GM20000 (cell line): ENCODE data around the gene CELF1.

Experiments used
- DNase-seq: peaks from one replicate; pipeline ENCODE4 v3.0.0; 2012; ENCODE audit warnings: low spot score
- CTCF ChIP-seq: IDR thresholded peaks from 2 replicates; pipeline ENCODE4 v1.5.1; 2012; ENCODE audit warnings: mild to moderate bottlenecking, control low read depth; ENCODE audit errors: extremely low read depth, missing control alignments

The CELF1 gene

GRCh38 chr11:47507563-47508239, 45.2 kb downstream of the CELF1 start:
- no peak for DNase-seq
- no peak for TF ChIP-seq CTCF

GRCh38 chr11:47506795-47507562, 46.0 kb downstream of the CELF1 start:
- TF ChIP-seq CTCF = no peak
- no peak for DNase-seq

- DNase-seq = no peak
- no peak for TF ChIP-seq CTCF
Measured at GRCh38 chr11:47506373-47506772, 46.6 kb downstream of the CELF1 start.

GRCh38 chr11:47504910-47505309, 48.0 kb downstream of the CELF1 start:
- DNase-seq = no peak
- no peak for TF ChIP-seq CTCF

- DNase-seq = no peak
- no peak for TF ChIP-seq CTCF
Measured at GRCh38 chr11:47503227-47503626, 49.7 kb downstream of the CELF1 start.

GRCh38 chr11:47502767-47503166, 50.2 kb downstream of the CELF1 start:
- no peak for TF ChIP-seq CTCF
- no peak for DNase-seq

GRCh38 chr11:47501101-47501500, 51.8 kb downstream of the CELF1 start:
- no peak for DNase-seq
- no peak for TF ChIP-seq CTCF
